ENCODE results near the gene PITPNC1. TPM values are rescaled to one million over a fixed set of nuclear protein-coding genes. Genes with fewer than 3 reads are reported as not detected.

PITPNC1 gene
- total RNA-seq, 1 experiment from 2014 or later, result 6.9 TPM

- no peaks in the 10 kb centered on the region for H3K4me1 Mint-ChIP-seq (ENCODE audit: low read depth, unreplicated experiment)
- H3K4me3 Mint-ChIP-seq (ENCODE audit: low read depth, unreplicated experiment), result no peak overlapping the region
- no peaks in the 10 kb centered on the region for H3K9me3 Mint-ChIP-seq (ENCODE audit: low read depth, unreplicated experiment)
- no peaks in the 10 kb centered on the region for H3K27me3 Mint-ChIP-seq (ENCODE audit: unreplicated experiment)
- no TSS peak for BruUV-seq (replicated peaks)
- H3K36me3 Mint-ChIP-seq (ENCODE audit: insufficient read depth, unreplicated experiment), result no peaks in the 10 kb centered on the region
- intact Hi-C loops (cut with micrococcal nuclease; ENCODE audit: unreplicated experiment), result no loop called here
- TF ChIP-seq CTCF (IDR thresholded peaks at IDR 0.05; ENCODE audit: unreplicated experiment), result no peak
- DNase-seq, result no peak
- H3K27ac Mint-ChIP-seq (ENCODE audit: unreplicated experiment), result no peak overlapping the region
- CTCF ChIA-PET, result interaction anchor here (0.6 to 1.3 kb wide), 2 partner anchors 10 to 70 kb away, joined by 4 to 5 read pairs; no protein-coding TSS in a partner anchor
These were observed 330.4 kb downstream of the PITPNC1 start for GRCh38 chr17:67707442-67707841.

GRCh38 chr17:67708378-67708777, 331.3 kb downstream of the PITPNC1 start:
- CTCF ChIA-PET, result no interaction called here
- intact Hi-C loops (cut with micrococcal nuclease; ENCODE audit: unreplicated experiment), result no loop called here
- no peak for DNase-seq
- Mint-ChIP-seq H3K36me3 (ENCODE audit: insufficient read depth, unreplicated experiment) (no peaks in the 10 kb centered on the region), H3K27me3 (ENCODE audit: unreplicated experiment) (no peaks in the 10 kb centered on the region), H3K9me3 (ENCODE audit: low read depth, unreplicated experiment) (no peaks in the 10 kb centered on the region), H3K27ac (ENCODE audit: unreplicated experiment) (no peak overlapping the region), H3K4me3 (ENCODE audit: low read depth, unreplicated experiment) (no peak overlapping the region), H3K4me1 (ENCODE audit: low read depth, unreplicated experiment) (no peaks in the 10 kb centered on the region)
- TF ChIP-seq CTCF (IDR thresholded peaks at IDR 0.05; ENCODE audit: unreplicated experiment), result no peak
- no TSS peak for BruUV-seq (replicated peaks)

- intact Hi-C loops (cut with micrococcal nuclease; ENCODE audit: unreplicated experiment), result no loop called here
- BruUV-seq (replicated peaks), result no TSS peak
- Mint-ChIP-seq H3K9me3 (ENCODE audit: low read depth, unreplicated experiment) (no peaks in the 10 kb centered on the region), H3K27ac (ENCODE audit: unreplicated experiment) (no peak overlapping the region), H3K36me3 (ENCODE audit: insufficient read depth, unreplicated experiment) (peaks cover under 1% of the 10 kb centered on the region), H3K4me1 (ENCODE audit: low read depth, unreplicated experiment) (no peaks in the 10 kb centered on the region), H3K4me3 (ENCODE audit: low read depth, unreplicated experiment) (no peak overlapping the region), H3K27me3 (ENCODE audit: unreplicated experiment) (no peaks in the 10 kb centered on the region)
- no peak for DNase-seq
- CTCF ChIA-PET, result no interaction called here
- TF ChIP-seq CTCF (IDR thresholded peaks at IDR 0.05; ENCODE audit: unreplicated experiment), result no peak
These were observed 334.8 kb downstream of the PITPNC1 start for GRCh38 chr17:67711916-67712315.

- BruUV-seq (replicated peaks), result no TSS peak
- no peak for DNase-seq
- no peaks in the 10 kb centered on the region for H3K9me3 Mint-ChIP-seq (ENCODE audit: low read depth, unreplicated experiment)
- no peak overlapping the region for H3K4me3 Mint-ChIP-seq (ENCODE audit: low read depth, unreplicated experiment)
- no peak for TF ChIP-seq CTCF (IDR thresholded peaks at IDR 0.05; ENCODE audit: unreplicated experiment)
- H3K27ac Mint-ChIP-seq (ENCODE audit: unreplicated experiment), result no peak overlapping the region
- H3K27me3 Mint-ChIP-seq (ENCODE audit: unreplicated experiment), result no peaks in the 10 kb centered on the region
- CTCF ChIA-PET, result no interaction called here
- intact Hi-C loops (cut with micrococcal nuclease; ENCODE audit: unreplicated experiment), result no loop called here
- peaks cover 5% of the 10 kb centered on the region for H3K36me3 Mint-ChIP-seq (ENCODE audit: insufficient read depth, unreplicated experiment)
- no peaks in the 10 kb centered on the region for H3K4me1 Mint-ChIP-seq (ENCODE audit: low read depth, unreplicated experiment)
These were observed 335.3 kb downstream of the PITPNC1 start for GRCh38 chr17:67712375-67712774.

All from Calu3 (cell line).